ENCODE data around the gene NTHL1.
A peak's percentile ranks its signal among the peaks of the same experiment; 100 is the strongest.

NTHL1 gene

DNA sequence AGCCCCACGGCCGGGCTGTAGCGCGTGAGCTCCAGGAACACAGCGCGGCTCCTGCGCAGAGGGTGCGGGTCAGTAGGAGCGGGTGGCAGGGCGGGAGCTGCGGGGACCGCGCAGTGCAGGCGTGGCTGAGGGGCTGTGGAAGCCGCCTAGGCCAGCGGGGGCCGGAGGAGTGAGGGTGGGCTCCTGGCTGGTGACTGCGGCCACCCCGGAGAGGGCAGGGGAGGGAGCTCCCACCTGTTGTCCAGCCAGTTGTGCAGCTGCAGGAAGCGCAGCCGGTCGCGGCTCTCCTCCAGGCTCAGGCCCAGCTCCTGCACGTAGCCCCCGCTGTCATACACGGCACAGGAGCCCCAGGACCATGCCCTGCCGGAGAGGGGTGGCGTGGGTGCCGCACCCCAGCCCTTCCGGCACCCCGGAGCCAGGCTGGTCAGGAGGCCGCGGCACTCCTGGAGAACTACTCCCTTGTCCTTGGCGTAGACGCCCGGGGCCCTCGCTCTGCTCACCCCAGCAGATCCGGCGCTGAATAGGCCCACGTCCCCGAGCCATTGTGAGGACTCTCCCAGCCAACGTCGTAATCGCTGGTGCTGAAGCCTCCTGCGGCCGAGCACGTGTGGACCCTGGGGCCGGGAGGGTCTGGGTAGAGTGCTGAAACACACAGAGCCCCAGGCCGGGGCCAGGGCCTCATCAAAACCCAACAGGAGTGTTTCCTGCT lies 44.1 kb upstream of the NTHL1 start:
- TF ChIP-seq POLR2AphosphoS5 (IDR thresholded peaks at IDR 0.05; ENCODE audit: borderline replicate concordance, low read depth, low read length): no peak
- TF ChIP-seq FOXP2 (optimal IDR thresholded peaks at IDR 0.05; ENCODE audit: control extremely low read depth, extremely low read length, insufficient read depth): no peak
- no peak for TF ChIP-seq EZH2 (IDR thresholded peaks at IDR 0.05)
- no peak for DNase-seq (ENCODE audit: low read depth, low spot score)
- no peak overlapping the region for H3K27ac ChIP-seq
- peaks cover 9% of the 10 kb centered on the region; the same call in 1 of the 2 replicates for H3K36me3 ChIP-seq (ENCODE audit: insufficient read depth, low read length)
- H3K9me3 ChIP-seq (ENCODE audit: low read depth, low read length): no peaks in the 10 kb centered on the region
- H3K9ac ChIP-seq (ENCODE audit: insufficient read length): no peak overlapping the region
- no peak overlapping the region for H3K4me3 ChIP-seq

- Histone ChIP-seq H3K4me3 (no peak overlapping the region), H3K27ac (no peak overlapping the region)
- no peak for DNase-seq (ENCODE audit: low read depth, low spot score)
Observed at GRCh38 chr16:2090777-2091546, 43.3 kb upstream of the NTHL1 start.

GRCh38 chr16:2090481-2090776 lies 42.8 kb upstream of the NTHL1 start:
- peaks cover 6% of the 10 kb centered on the region; the same call in 1 of the 2 replicates for H3K36me3 ChIP-seq (ENCODE audit: insufficient read depth, low read length)
- DNase-seq (ENCODE audit: low read depth, low spot score): no peak
- H3K9me3 ChIP-seq (ENCODE audit: low read depth, low read length): no peaks in the 10 kb centered on the region
- H3K27ac ChIP-seq: no peak overlapping the region
- no peak overlapping the region for H3K4me3 ChIP-seq
- TF ChIP-seq POLR2AphosphoS5 (IDR thresholded peaks at IDR 0.05; ENCODE audit: borderline replicate concordance, low read depth, low read length) (no peak), EZH2 (IDR thresholded peaks at IDR 0.05) (no peak), FOXP2 (optimal IDR thresholded peaks at IDR 0.05; ENCODE audit: control extremely low read depth, extremely low read length, insufficient read depth) (no peak)
- no peak overlapping the region for H3K9ac ChIP-seq (ENCODE audit: insufficient read length)

More at GRCh38 chr16:2090777-2091546, 43.3 kb upstream of the NTHL1 start:
- peaks cover 7% of the 10 kb centered on the region; the same call in 1 of the 2 replicates for H3K36me3 ChIP-seq (ENCODE audit: insufficient read depth, low read length)
- H3K9me3 ChIP-seq (ENCODE audit: low read depth, low read length): no peaks in the 10 kb centered on the region
- no peak overlapping the region for H3K9ac ChIP-seq (ENCODE audit: insufficient read length)
- TF ChIP-seq EZH2 (IDR thresholded peaks at IDR 0.05) (no peak), FOXP2 (optimal IDR thresholded peaks at IDR 0.05; ENCODE audit: control extremely low read depth, extremely low read length, insufficient read depth) (no peak), POLR2AphosphoS5 (IDR thresholded peaks at IDR 0.05; ENCODE audit: borderline replicate concordance, low read depth, low read length) (no peak)

DNA sequence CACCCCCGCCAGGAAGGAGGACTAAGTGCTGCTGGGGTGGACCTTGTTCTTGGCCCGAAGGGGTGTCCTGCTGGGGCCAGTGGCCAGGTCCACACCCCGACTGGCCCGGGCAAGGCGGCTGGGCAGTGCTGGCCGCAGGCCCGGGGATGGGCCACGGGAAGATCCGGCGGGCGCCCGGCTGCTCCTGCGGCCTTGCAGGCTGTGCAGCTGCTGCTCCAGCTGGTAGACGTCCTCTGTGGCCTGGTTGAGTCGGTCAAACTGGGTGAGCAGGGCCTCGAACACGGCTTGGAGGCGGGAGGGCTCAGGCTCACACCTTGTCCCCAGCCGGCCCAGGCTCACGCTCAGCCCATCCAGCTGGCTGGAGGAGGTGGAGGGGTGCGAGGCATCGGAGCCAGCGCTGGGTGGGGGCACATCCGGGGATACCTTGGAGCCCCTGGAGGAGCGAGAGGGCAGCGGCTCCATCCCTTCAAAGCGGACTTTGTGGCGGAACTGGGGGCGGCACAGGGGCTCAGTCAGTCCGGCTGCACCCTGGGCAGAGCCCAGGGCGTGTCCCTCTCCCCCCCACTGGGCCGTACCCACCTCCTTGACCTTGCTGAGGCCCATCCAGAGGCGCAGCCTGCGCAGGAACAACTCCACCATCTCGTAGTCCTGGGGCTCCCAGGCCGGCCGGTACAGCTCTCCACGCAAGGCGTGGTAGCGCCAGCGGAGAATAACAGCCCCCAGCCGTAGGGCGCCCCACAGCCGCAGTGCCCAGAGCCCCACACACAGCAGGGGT lies 42.3 kb upstream of the NTHL1 start:
- H3K27ac ChIP-seq: no peak overlapping the region
- H3K36me3 ChIP-seq (ENCODE audit: insufficient read depth, low read length): peaks cover 6% of the 10 kb centered on the region; the same call in 1 of the 2 replicates
- no peak for TF ChIP-seq FOXP2 (optimal IDR thresholded peaks at IDR 0.05; ENCODE audit: control extremely low read depth, extremely low read length, insufficient read depth)
- no peak for TF ChIP-seq EZH2 (IDR thresholded peaks at IDR 0.05)
- TF ChIP-seq POLR2AphosphoS5 (IDR thresholded peaks at IDR 0.05; ENCODE audit: borderline replicate concordance, low read depth, low read length): no peak
- no peak overlapping the region for H3K9ac ChIP-seq (ENCODE audit: insufficient read length)
- no peaks in the 10 kb centered on the region for H3K9me3 ChIP-seq (ENCODE audit: low read depth, low read length)
- no peak overlapping the region for H3K4me3 ChIP-seq
- DNase-seq (ENCODE audit: low read depth, low spot score): no peak

- no peak for DNase-seq (ENCODE audit: low read depth, low spot score)
- no peak overlapping the region for H3K9ac ChIP-seq (ENCODE audit: insufficient read length)
- TF ChIP-seq FOXP2 (optimal IDR thresholded peaks at IDR 0.05; ENCODE audit: control extremely low read depth, extremely low read length, insufficient read depth) (no peak), EZH2 (IDR thresholded peaks at IDR 0.05) (no peak), POLR2AphosphoS5 (IDR thresholded peaks at IDR 0.05; ENCODE audit: borderline replicate concordance, low read depth, low read length) (no peak; the same call in 1 of the 2 replicates)
- H3K27ac ChIP-seq: 0 out of 2 replicates have a peak overlapping the region, but pooled peaks have one; percentile 19
- no peak overlapping the region for H3K4me3 ChIP-seq
- H3K9me3 ChIP-seq (ENCODE audit: low read depth, low read length): no peaks in the 10 kb centered on the region
- peaks cover 6% of the 10 kb centered on the region; the same call in 1 of the 2 replicates for H3K36me3 ChIP-seq (ENCODE audit: insufficient read depth, low read length)
Observed at GRCh38 chr16:2088759-2089358, 41.2 kb upstream of the NTHL1 start.

DNA sequence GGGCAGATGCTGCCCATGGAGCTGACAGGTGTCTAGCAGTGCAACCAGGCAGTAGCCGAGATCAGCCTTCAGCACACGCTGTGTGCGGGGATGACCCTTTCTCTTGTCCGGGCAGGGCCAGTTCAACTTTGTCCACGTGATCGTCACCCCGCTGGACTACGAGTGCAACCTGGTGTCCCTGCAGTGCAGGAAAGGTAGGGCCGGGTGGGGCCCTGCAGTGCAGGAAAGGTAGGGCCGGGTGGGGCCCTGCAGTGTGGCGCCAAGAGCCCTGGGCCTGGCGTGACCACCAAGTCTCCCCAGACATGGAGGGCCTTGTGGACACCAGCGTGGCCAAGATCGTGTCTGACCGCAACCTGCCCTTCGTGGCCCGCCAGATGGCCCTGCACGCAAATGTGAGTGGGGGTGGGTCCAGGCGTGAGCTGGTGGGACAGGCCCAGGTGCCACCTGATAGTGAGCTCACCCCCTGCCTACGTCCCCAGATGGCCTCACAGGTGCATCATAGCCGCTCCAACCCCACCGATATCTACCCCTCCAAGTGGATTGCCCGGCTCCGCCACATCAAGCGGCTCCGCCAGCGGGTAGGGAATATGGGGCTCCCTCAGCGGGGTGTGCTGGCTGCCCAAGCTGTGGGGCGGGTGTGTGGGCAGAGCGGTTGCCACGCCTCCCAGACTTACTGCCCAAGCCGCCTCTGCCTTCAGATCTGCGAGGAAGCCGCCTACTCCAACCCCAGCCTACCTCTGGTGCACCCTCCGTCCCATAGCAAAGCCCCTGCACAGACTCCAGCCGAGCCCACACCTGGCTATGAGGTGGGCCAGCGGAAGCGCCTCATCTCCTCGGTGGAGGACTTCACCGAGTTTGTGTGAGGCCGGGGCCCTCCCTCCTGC lies 40.4 kb upstream of the NTHL1 start:
- 0 out of 2 replicates have a peak overlapping the region, but pooled peaks have one; percentile 19 for H3K27ac ChIP-seq

More for the DNA sequence above, 40.4 kb upstream of the NTHL1 start:
- Histone ChIP-seq H3K4me3 (no peak overlapping the region), H3K36me3 (ENCODE audit: insufficient read depth, low read length) (peaks cover 6% of the 10 kb centered on the region; the same call in 1 of the 2 replicates), H3K9ac (ENCODE audit: insufficient read length) (no peak overlapping the region), H3K9me3 (ENCODE audit: low read depth, low read length) (no peaks in the 10 kb centered on the region)
- no peak for DNase-seq (ENCODE audit: low read depth, low spot score)
- TF ChIP-seq POLR2AphosphoS5 (IDR thresholded peaks at IDR 0.05; ENCODE audit: borderline replicate concordance, low read depth, low read length): no peak
- TF ChIP-seq FOXP2 (optimal IDR thresholded peaks at IDR 0.05; ENCODE audit: control extremely low read depth, extremely low read length, insufficient read depth): no peak
- no peak for TF ChIP-seq EZH2 (IDR thresholded peaks at IDR 0.05)

Measured in SK-N-MC (cell line).